Panc1 (cell line): ENCODE results near the gene RAC3. TPM values are rescaled to one million over a fixed set of nuclear protein-coding genes. Genes with fewer than 3 reads are reported as not detected.

Experiments
- ATAC-seq: fragments of 200-7000 bp; cut with Tn5 transposase; 2 replicates; pipeline ENCODE4 v1.9.1; 2020; ENCODE audit warnings: mild to moderate bottlenecking, moderate library complexity
- BruUV-seq: library from RNA; stranded (reverse); fragments of 400-500 nt; replicated peaks from 2 replicates; lab custom pipeline; 2021; lab: Mats Ljungman, UMichigan
- CTCF ChIA-PET: fragments of 300-600 bp; sonication (Branson Sonifier 250); formaldehyde crosslinking; loops from one replicate; lab custom pipeline; 2022; ENCODE audit warnings: antibody characterized with exemption; lab: Charles Lee
- POLR2A ChIA-PET: fragments of 300-600 bp; sonication (Branson Sonifier 250); formaldehyde crosslinking; loops from one replicate; lab custom pipeline; 2022; ENCODE audit warnings: antibody characterized with exemption; lab: Charles Lee
- DNase-seq: peaks from one replicate; pipeline ENCODE4 v3.0.0-alpha.2; 2010; ENCODE audit warnings: low read depth, low spot score
- H3K27ac ChIP-seq: 2 replicates; pipeline ENCODE4 v1.5.1; 2011; ENCODE audit warnings: mild to moderate bottlenecking, low read length, inconsistent platforms
- H3K27me3 ChIP-seq: fragments of 200-500 bp; sonication (Bioruptor generic); 2 replicates; pipeline ENCODE4 v1.6.0; 2014; ENCODE audit warnings: low read length, inconsistent platforms; ENCODE audit not compliant: control insufficient read depth, insufficient read depth
- H3K36me3 ChIP-seq: fragments of 200-500 bp; sonication (Bioruptor generic); 2 replicates; pipeline ENCODE4 v1.5.1; 2014; ENCODE audit warnings: inconsistent platforms, mild to moderate bottlenecking, low read length, moderate library complexity; ENCODE audit not compliant: control insufficient read depth, insufficient read depth
- H3K4me1 ChIP-seq: 2 replicates; pipeline ENCODE4 v1.5.1; 2011; ENCODE audit warnings: inconsistent platforms, mild to moderate bottlenecking, low read length, moderate library complexity; ENCODE audit not compliant: control insufficient read depth, insufficient read depth
- H3K4me3 ChIP-seq, 2 experiments: 2 replicates each; pipeline ENCODE4 v1.5.1; 2011 to 2012; ENCODE audit warnings: low read depth in 2 of 2, low read length in 2 of 2, mild to moderate bottlenecking in 2 of 2, inconsistent platforms in 1 of 2, moderate library complexity in 1 of 2
- H3K9me3 ChIP-seq: fragments of 200-500 bp; sonication (Bioruptor generic); 2 replicates; pipeline ENCODE4 v1.5.1; 2014; ENCODE audit warnings: low read depth, mild to moderate bottlenecking, inconsistent platforms, low read length, moderate library complexity; ENCODE audit not compliant: control insufficient read depth, insufficient read depth
- CTCF ChIP-seq: fragments of 450-650 bp; IDR thresholded peaks from 2 replicates; pipeline ENCODE4 v1.5.1; 2017; ENCODE audit warnings: mild to moderate bottlenecking
- POLR2AphosphoS5 ChIP-seq: IDR thresholded peaks from 2 replicates; pipeline ENCODE4 v1.6.1; 2012; ENCODE audit warnings: mild to moderate bottlenecking, low read depth, low read length, moderate library complexity
- REST ChIP-seq, 2 experiments: IDR thresholded peaks; 2 replicates each; pipeline ENCODE4 v1.6.1; 2011 to 2012; ENCODE audit warnings: low read depth in 2 of 2, control low read depth in 1 of 2, low read length in 1 of 2, mild to moderate bottlenecking in 1 of 2, moderate library complexity in 1 of 2; ENCODE audit not compliant: insufficient read depth in 1 of 2
- SIN3A ChIP-seq: IDR thresholded peaks from 2 replicates; pipeline ENCODE4 v1.6.1; 2012; ENCODE audit warnings: low read depth, mild to moderate bottlenecking, low read length, moderate library complexity, borderline replicate concordance; ENCODE audit not compliant: insufficient read depth
- TCF7L2 ChIP-seq: IDR thresholded peaks from 2 replicates; pipeline ENCODE4 v1.6.1; 2011; ENCODE audit warnings: mild to moderate bottlenecking, low read depth, low read length, inconsistent platforms
- in situ Hi-C: cut with HindIII; loops from 2 replicates; pipeline ENCODE4 v1.10.0; 2016; ENCODE audit warnings: low sequenced_read_pairs, low pct_unique_long_range_greater_than_20kb
- intact Hi-C: fragments of 100-400 bp; cut with micrococcal nuclease; formaldehyde crosslinking; loops from one replicate; pipeline ENCODE4 v1.10.0; 2022; ENCODE audit not compliant: unreplicated experiment
- total RNA-seq: library from RNA; stranded (reverse); gene quantifications from one replicate; pipeline ENCODE4 v1.2.1, GENCODE V29; 2021; ENCODE audit not compliant: unreplicated experiment

RAC3 gene
- total RNA-seq, 1 experiment from 2014 or later: 39.4 TPM

GRCh38 chr17:82015311-82015971 lies 16.0 kb upstream of the RAC3 start:
- H3K27ac ChIP-seq: no peak overlapping the region
- H3K27me3 ChIP-seq: no peaks in the 10 kb centered on the region
- H3K9me3 ChIP-seq: no peaks in the 10 kb centered on the region
- H3K4me3 ChIP-seq: no peak overlapping the region
- POLR2A ChIA-PET: no interaction called here
- no peak for TF ChIP-seq SIN3A
- TF ChIP-seq REST (IDR thresholded peaks at IDR 0.05; ENCODE audit: insufficient read depth in 1 of 2, low read depth in 2 of 2, low read length in 1 of 2): no peak
- TF ChIP-seq TCF7L2: no peak
- TF ChIP-seq CTCF: no peak
- no peak for TF ChIP-seq POLR2AphosphoS5
- intact Hi-C loops: no loop called here
- H3K4me1 ChIP-seq: peaks cover 27% of the 10 kb centered on the region
- DNase-seq (no peak), ATAC-seq (no peak)
- no TSS peak for BruUV-seq
- H3K36me3 ChIP-seq: no peaks in the 10 kb centered on the region
- in situ Hi-C loops: no loop called here
- CTCF ChIA-PET: interaction anchor here (0.6 kb wide), 1 partner anchor 65 kb away, joined by 6 read pairs; no protein-coding TSS in a partner anchor

- DNase-seq: no peak
- Histone ChIP-seq H3K4me1 (peaks cover 30% of the 10 kb centered on the region), H3K27me3 (no peaks in the 10 kb centered on the region), H3K27ac (no peak overlapping the region), H3K4me3 (no peak overlapping the region), H3K36me3 (no peaks in the 10 kb centered on the region), H3K9me3 (no peaks in the 10 kb centered on the region)
- intact Hi-C loops (no loop called here), in situ Hi-C loops (no loop called here)
- no peak for ATAC-seq
- ChIA-PET CTCF (interaction anchor here (0.6 kb wide), 1 partner anchor 65 kb away, joined by 6 read pairs; no protein-coding TSS in a partner anchor), POLR2A (interaction anchor here (0.6 kb wide), 1 partner anchor 119 kb away, joined by 3 read pairs; no protein-coding TSS in a partner anchor)
- TF ChIP-seq SIN3A: no peak
- TF ChIP-seq TCF7L2: no peak
- no peak for TF ChIP-seq POLR2AphosphoS5
- TF ChIP-seq CTCF: no peak
- TF ChIP-seq REST (IDR thresholded peaks at IDR 0.05; ENCODE audit: insufficient read depth in 1 of 2, low read depth in 2 of 2, low read length in 1 of 2): no peak
- BruUV-seq: no TSS peak
Measured at GRCh38 chr17:82016061-82016874, 15.2 kb upstream of the RAC3 start.
